ENCODE results near the gene SLC39A9.
A peak's percentile ranks its signal among the peaks of the same experiment; 100 is the strongest.
"Not testable (repeated sequence)": the region's sequence is repeated elsewhere in the genome, so short reads cannot be mapped to it uniquely, and the experiment has no call there.

SLC39A9 gene

DNA sequence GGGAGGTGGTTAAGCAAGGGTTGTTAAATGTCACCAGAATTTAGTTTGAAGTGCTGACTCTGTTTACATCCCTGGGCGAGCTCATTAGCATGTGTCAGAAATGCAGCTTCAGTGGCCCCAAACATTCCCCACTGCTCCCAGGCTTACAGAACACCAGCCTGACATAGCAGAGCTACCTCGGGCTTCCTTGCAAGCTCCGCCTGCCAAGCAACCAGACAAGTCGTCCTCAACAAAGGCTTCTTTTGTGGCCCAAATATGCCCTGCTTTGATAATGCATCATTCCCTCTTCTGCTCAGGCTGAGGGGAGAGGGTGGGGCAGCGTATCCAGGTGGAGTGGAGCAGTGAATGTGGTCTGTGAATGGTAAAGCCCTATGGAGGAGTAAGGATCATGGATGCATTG is 28.4 kb upstream of the SLC39A9 start:
- no peak for DNase-seq

DNA sequence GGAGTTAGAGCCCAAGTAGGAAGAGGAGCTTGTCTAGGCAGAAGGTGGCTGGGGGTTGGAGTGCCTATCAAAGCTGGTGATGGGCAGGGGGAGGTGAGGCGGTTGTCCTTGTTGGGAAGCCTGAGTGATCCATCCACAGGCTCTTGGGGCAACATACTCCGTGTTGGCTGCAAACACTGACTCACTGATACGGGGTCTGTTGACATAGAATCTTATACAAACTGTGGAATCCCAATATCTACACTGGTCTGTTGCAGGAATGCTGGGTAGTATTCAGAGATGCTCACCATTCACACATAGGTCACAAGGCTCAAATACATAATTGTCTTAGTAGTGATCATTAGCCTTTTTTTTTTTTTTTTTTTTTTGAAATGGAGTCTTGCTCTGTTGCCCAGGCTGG is 26.3 kb upstream of the SLC39A9 start:
- no peak for DNase-seq

DNA sequence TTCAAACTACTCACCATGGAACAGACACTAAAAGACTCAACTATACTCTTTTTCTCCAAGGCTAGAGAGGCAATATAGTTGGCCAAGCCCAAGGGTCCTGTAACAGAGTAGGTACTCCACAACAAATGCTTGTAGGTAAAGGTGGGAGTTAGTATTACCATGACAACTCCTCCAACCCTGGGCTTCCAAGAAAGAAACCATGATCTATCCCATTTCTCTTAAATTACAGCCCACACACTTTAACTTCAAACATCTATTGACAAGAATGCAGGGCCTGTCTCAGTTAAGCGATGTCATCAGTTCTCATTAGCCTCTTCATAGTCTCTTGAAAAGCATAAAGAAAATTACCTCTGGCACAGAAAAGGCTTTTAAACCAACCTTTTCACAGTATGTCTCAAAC is 25.4 kb upstream of the SLC39A9 start:
- DNase-seq, result no peak

DNA sequence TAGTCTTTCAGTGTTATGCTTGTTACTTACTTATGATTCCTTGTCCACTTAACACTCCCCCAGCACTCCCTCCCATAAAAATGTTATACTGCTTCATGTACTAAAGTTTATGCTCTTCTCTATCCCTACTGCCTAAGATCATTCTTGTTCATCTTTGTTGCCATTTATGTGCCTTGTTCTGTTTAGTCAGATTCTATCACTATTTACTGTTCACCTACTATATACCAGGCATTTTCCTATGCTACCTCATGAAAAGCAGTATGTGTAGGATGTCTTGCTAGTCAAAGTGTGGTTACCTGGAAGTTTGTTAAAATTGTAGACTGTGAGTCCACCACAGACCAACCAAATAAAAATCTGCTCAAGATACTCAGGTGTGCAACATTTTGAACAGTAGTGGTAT is 24.3 kb upstream of the SLC39A9 start:
- DNase-seq, result no peak

DNA sequence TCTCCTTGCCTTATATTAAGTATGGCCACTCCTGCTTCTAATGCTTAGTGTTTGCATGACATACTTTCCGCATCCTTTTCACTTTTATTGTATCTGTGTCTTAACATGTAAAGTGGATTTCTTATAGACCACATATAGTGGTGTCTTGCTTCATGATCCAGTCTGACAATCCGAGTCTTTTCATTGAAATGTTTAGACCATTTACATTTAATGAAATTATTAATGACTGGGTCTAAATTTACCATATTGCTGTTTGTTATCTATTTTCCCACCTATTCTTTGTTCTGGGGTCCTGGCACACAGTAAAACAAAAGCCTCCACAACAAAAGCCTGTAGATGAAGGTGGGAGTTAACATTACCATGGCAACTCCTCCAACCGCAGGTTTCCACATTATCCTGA is 23.3 kb upstream of the SLC39A9 start:
- no peak for DNase-seq

DNA sequence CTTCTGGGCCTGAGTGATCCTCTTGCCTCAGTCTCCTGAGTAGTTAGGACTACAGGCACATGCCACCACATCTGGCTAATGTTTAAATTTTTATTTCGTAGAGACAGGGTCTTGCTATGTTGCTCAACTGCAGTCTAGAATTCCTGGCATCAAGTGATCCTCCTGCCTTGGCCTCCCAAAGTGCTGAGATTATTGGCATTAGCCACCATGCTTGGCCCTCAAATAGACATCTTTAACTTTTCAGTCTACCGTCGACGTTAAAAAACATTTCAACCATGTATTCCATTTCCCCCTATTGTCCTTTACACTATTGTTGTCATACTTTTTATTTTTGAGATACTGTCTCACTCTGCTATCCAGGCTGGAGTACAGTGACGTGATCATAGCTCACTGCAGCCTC is 22.8 kb upstream of the SLC39A9 start:
- DNase-seq, result no peak

DNA sequence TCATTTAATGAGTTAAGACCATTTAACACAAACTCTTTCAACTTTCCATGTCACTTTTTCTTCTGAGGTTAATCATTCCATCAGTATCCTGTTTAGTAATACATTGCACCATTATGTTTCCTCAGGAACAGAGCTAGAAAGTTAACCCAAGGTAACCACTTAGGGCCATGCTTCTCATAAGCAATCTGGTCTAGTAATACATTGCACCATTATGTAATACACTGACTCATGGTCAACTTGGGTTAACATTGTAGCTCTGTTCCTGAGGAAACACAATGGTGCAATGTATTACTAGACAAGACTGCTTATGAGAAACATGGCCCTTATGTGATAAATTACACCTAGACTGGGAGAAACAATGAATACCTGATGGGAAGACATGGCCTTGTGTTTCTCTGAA is 22.1 kb upstream of the SLC39A9 start:
- DNase-seq, result peak; percentile 84 to 88

DNA sequence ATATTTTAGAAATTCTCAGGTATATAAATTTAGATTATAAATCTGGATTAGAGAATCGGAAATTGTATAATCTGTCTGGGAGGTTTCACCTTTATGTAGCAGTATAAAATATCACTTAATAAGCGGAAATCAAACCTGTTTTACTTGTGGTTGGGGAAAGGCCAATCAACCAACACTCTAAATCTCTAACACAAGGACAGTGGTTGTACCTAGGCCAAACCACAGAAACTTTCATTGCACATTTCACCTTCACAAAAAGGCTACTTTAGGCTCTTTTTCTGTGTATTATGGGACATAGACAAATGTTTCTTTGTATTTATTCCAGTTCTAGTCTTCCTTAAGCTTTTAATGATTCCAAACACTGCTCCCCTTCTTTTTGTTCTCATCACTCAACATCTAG is 20.2 kb upstream of the SLC39A9 start:
- no peak for DNase-seq

DNA sequence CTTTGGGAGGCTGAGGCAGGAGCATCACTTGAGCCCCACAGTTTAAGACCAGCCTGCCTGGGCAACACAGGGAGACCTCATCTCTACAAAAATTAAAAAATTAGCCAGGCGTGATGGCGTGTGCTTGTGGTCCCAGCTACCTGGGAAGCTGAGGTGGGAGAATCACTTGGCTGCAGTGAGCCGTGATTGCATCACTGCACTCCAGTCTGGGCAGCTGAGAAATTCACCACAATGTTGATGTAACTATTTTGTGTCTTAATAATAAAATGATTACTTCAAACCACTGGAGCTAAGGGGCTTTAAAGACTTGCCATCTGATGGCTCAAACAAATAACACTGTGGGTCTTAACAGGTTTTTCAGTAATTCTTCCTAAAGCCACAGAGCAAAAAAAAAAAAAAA is 11.2 kb upstream of the SLC39A9 start:
- DNase-seq, result no peak

DNA sequence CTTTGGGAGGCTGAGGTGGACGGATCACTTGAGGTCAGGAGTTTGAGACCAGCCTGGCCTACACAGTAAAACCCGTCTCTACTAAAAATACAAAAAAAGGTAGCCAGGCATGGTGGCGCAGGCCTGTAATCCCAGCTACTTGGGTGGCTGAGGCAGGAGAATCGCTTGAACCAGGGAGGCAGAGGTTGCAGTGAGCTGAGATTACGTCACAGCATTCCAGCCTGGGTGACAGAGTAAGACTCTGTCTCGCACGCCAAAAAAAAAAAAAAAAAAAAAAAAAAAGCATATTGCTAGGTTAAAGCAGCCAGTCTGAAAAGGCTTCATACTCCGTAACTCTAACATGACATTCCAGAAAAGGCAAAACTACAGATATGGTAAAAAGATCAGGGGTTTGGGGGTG is 7.1 kb upstream of the SLC39A9 start:
- DNase-seq, result not testable (repeated sequence)

DNA sequence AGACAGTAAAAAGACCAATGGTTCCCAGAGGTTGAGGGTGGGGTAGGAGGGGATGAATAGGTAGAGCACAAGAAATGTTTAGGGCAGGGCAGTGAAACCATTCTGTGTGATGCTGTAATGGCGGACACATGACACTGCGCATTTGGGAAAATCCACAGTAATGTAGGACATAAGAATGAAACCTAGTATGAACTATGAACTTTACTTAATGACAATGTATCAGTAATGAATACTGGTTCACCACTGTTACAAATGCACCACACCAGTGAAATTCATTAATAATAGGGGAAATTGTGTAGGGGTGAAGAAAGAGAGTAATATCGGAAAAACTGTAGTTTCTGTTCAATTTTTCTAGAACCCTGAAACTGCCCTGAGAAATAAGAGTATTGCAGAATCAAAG is 6.0 kb upstream of the SLC39A9 start:
- DNase-seq, result no peak

DNA sequence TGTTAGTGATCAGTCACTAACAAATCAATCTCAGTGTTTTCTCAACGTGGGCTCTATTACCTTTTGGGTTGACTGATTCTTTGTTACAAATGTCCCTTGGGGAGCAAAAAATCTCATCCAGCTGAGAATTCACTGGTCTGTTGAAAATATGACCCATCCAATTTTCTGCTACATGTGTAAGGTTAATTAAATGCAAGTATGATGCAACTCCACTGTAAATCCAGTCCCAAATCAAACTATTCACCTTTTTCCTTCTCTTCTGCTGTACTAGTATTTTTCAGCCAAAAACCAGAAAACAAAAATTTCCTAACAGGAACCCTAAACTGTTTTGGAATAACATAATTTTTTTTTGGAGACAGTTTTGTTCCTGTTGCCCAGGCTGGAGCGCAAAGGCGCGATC is 2.6 kb upstream of the SLC39A9 start:
- no peak for DNase-seq

DNA sequence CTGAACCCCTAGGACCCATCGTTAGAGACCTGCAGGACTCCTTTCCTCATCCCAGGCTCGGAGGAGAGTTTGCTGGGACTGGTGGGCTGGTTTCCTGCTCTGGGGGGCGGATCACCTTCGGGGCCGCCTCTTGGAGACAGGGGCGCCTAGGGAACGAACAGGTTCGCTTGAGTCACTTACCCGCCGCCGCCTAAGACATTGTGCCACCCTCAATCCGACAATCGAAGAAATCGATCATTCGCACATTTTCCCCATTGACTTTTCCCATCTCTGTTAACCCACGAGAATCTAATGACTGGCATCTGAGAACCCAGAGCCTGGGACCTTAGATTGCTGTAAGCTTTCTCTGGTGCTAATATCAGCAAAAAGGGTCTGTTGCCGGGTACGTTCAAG is 322 bp downstream of the SLC39A9 start:
- DNase-seq, result no peak

DNA sequence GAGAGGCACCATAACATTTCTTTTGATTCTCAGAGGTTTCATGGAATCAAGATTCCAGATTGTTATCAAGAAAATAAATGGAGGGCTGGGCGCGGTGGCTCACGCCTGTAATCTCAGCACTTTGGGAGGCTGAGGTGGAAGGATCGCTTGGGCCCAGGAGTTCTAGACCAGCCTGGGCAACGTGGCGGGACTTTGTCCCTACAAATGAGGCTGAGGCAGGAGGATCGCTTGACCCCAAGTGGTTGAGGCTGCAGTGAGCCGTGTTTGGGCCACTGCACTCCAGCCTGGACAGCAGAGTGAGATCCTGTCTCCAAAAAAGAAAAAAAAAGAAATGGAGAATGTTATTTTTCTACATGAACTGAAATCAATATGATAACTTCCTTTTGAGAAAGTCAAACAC is 1.3 kb downstream of the SLC39A9 start:
- no peak for DNase-seq

DNA sequence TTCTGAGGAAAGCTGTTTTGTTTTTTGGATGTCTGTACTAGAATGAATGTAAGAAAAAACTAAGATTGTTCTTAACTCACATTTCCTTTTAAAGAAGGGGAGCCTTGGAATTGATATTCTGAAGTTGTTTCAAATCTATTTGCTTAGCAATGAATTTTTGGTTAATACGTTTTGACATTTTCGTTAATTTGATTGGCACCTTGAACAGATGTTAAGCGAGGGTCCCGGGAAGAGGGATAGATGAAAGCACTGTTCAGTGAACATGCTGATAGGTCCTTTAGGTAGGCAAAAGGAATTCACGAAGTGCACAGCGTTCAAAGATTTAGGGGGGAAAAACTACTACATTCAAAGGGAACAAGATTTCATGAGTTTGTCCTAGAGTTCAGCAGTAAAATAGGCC is 1.7 kb downstream of the SLC39A9 start:
- DNase-seq, result no peak

DNA sequence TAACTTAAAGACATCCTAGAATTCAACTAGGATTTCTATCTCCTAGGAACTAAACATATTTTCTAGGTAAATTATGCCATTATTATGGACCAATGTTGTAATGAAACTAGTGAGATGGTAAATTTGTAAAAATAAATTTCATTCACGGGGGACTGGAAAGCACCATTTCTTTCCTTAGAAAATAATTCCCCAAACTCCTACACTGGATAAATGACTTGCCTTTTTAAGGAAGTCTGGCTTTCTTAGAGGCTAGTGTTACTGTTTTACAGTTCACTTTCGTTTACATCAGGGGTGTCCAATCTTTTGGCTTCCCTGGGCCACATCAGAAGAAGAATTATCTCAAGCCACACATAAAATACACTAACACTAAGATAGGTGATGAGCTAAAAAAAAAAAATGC is 3.3 kb downstream of the SLC39A9 start:
- no peak for DNase-seq

DNA sequence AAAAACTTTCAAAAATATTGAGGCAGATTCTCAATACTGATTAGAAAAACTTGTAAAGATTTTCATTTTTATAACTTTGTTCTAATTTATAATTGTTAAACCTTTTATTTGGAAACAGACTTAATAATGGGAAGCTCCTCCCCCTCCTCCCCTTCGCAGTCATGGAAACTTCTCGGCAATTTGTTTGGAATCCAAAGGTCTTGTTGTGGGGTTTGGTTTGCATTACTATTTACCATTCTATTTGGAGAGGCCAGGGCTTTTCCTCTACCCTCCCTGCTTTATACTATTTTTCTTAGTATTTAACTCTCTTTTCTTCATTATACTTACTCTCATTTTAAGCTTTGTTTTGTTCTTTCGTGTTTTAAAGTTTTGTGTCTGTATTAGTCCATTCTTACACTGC is 6.0 kb downstream of the SLC39A9 start:
- DNase-seq, result no peak

DNA sequence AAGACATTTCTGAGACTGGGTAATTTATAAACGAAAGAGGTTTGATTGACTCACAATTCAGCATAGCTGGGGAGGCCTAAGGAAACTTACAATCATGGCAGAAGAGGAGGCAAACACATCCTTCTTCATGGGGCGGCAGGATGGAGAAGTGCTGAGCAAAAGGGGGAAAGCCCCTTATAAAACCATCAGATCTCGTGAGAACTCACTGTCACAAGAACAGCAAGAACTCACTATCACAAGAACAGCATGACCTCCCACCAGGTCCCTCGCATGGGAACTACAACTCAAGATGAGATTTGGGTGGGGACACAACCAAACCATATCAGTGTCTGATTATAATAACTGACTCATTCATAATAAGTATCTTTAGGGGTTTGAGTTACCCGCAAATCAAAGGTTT is 6.4 kb downstream of the SLC39A9 start:
- DNase-seq, result no peak

DNA sequence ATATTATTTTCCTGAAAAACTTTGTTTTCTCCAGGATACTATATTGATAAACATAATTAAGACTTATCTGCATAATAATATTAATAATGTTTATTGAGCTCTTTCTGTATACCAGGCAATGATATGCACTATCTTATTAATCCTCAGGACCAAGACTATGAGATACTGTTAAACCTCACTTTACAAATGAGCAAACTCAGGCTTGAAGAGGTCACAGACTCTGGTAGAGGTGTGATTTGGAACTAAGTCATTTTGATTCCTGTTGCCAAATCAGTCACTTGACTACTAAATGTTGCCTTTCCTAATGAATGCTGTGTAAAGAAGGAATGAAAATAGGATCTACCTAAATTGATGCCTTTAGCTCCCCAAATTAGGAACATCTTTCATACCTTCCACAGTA is 7.3 kb downstream of the SLC39A9 start:
- DNase-seq, result no peak

DNA sequence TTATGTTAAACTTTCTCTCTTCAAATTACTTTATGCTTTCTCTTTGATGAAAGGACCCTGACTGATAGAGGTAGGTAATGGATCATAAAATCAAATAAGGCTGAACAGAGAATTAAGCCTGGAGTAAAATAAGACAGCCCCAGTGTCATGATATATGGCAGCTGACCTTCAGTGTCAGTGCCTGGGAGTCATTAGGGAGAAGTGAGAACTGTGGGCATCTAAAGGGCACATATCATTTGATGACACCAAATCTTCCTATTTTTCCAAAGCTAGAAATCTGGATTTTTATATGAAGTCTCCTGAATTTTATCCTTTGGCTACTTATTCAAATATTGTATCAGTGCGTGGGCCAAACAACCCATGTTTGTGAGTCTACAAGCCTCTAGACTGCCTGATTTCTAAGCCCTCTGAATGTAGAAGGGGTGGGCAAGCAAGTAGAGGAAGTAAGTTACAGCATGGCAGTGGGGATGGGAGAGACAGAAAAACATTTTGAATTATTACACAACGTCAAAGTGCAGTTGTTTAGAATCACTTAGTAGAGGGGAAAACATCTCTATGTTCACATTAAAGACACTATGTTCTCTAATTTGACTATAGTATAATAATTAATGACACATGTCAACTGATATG is 10.0 kb downstream of the SLC39A9 start:
- DNase-seq, result no peak

DNA sequence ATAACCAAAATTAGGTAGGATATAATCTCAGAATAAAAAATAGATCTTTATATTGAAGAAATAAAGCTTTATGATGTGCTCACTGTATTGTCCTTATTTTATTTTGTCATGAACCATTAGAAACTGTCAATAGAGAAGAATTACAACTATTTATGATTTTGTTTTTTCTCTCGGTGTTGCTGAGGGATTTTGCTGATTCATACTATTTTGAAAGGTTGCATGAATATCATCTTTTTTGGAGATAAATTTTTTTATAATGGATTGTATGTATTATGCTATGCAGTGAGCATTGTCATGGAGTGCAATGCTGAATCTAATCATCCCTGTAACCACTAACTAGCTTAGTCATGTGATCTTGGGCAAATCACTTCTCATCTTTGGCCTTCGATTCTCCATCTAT is 15.0 kb downstream of the SLC39A9 start:
- DNase-seq, result no peak

DNA sequence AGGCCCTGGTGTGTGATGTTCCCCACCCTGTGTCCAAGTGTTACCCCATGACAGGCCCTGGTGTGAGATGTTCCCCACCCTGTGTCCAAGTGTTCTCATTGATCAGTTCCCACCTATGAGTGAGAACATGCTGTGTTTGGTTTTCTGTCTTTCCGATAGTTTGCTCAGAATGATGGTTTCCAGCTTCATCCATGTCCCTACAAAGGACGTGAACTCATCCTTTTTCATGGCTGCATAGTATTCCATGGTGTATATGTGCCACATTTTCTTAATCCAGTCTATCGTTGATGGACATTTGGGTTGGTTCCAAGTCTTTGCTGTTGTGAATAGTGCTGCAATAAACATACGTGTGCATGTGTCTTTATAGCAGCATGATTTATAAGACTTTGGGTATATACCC is 17.6 kb downstream of the SLC39A9 start:
- DNase-seq, result not testable (repeated sequence)

DNA sequence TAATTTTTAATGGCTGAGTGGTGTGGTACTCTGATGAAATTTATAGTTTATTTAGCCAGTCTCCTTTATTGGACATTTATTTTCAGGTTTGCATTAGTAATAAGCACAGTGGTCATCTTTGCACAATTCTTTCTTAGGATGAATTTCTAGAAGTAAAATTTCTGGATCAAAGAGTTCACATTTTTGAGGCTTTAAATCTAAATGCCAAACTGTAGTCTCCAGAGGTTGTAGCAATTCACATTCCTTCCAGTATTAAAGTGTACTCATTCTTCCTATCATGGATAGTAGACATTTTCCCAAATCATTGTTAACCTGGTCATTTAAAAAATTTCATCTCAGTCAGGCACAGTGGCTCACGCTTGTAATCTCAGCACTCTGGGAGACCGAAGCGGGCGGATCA is 24.8 kb downstream of the SLC39A9 start:
- DNase-seq, result no peak

DNA sequence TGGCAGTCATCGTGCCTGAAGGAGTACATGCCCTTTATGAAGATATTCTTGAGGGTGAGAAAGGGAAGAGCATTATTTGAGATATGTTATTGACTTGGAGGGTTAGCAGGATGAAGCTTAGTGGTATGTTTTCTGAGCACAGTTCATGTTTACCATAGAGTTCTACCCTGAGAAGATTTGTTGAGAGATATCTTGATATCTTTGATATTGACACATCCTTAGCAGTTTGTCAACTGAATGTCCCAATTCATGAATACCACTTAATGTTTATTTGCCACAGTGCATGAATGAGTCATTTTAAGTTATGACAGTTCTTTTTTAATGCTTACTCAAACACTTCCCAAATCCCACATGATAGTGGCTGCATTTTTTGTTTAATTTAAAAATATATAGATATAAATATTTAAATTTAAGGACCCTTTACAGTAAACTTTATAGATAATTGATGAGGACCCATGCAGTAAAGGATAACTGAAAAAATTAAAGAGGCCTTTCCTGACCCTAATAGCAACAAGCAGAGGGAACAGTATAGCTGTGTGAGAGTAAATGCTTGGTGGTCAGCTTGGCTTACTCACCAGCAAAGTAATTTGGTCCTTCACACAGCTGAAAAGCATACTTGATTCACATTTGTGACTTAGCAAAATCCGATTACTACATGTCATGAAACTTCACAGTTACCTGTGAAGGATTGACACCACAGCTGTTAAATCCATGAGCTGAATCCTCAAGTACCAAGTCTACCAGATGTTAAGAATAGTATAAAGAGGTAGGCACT is 25.8 kb downstream of the SLC39A9 start:
- no peak for DNase-seq

DNA sequence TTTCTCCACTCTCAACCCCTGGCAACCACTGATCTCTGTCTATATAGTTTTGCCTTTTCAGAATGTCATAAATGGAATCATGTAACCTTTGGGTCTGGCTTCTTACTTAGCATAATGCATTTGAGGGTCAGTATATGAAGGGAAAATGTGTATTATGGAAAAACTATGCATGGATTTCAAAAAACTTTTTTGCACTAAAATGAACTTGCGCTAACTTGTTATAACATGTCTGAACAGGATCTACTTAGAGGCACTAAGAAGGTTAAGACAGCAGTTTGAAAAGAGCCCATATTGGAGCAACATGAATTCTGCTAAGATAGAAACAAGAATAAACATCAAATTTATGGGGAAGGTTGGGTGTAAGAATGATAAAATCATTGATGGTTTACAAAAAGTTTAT is 29.1 kb downstream of the SLC39A9 start:
- DNase-seq, result no peak

Data from AML-193 (cell line).